Transverse colon (tissue), 4 donors: ENCODE data around the gene MTHFD1L. TPM values are rescaled to one million over a fixed set of nuclear protein-coding genes. Genes with fewer than 3 reads are reported as not detected.

Experiments
- DNase-seq: peaks from one replicate; pipeline ENCODE4 v3.0.0-alpha.2; 2019
- H3K27ac ChIP-seq, 4 donors: fragments of 200-600 bp; sonication (generic); 2 replicates each; pipeline ENCODE4 v1.5.1; 2016 to 2018; ENCODE audit warnings: inconsistent platforms in 4 of 4
- H3K27me3 ChIP-seq: fragments of 200-600 bp; sonication (generic); 2 replicates; pipeline ENCODE4 v1.5.1; 2017; ENCODE audit warnings: inconsistent platforms
- H3K36me3 ChIP-seq, 4 donors: fragments of 200-600 bp; sonication (generic); 2 replicates each; pipeline ENCODE4 v1.5.1; 2017 to 2019; ENCODE audit warnings: inconsistent platforms in 4 of 4
- H3K4me1 ChIP-seq, 4 donors: fragments of 200-600 bp; sonication (generic); 2 replicates each; pipeline ENCODE4 v1.5.1; 2017 to 2020; ENCODE audit warnings: inconsistent platforms in 4 of 4
- H3K4me3 ChIP-seq, 4 donors: fragments of 200-600 bp; sonication (generic); 1 replicate in 1 of 4; 2 replicates in 3 of 4; pipeline versions ENCODE4 v1.5.1 to v1.6.1; 2017 to 2019; ENCODE audit warnings: inconsistent platforms in 4 of 4
- H3K9me3 ChIP-seq, 2 donors: fragments of 200-600 bp; sonication (generic); 2 replicates each; pipeline ENCODE4 v1.5.1; 2017 to 2019; ENCODE audit warnings: inconsistent platforms in 2 of 2
- CTCF ChIP-seq, 5 experiments: fragments of 200-600 bp in 3 of 5; fragments of 450-650 bp in 2 of 5; sonication (generic) in 3 of 5; IDR thresholded peaks; 1 replicate in 2 of 5; 2 replicates in 3 of 5; pipeline ENCODE4 v1.5.1; 2016 to 2017; ENCODE audit warnings: antibody characterized with exemption in 5 of 5, inconsistent platforms in 3 of 5, mild to moderate bottlenecking in 2 of 5, moderate library complexity in 1 of 5
- EP300 ChIP-seq: sonication (generic); formaldehyde crosslinking; IDR thresholded peaks from one replicate; pipeline ENCODE4 v1.6.1; 2017; ENCODE audit warnings: antibody characterized with exemption, low read depth
- POLR2A ChIP-seq: fragments of 450-650 bp; IDR thresholded peaks from one replicate; pipeline ENCODE4 v1.6.1; 2016; ENCODE audit warnings: antibody characterized with exemption, mild to moderate bottlenecking, moderate library complexity
- POLR2AphosphoS5 ChIP-seq, 3 donors: sonication (generic); formaldehyde crosslinking; IDR thresholded peaks; one replicate each; pipeline ENCODE4 v1.6.1; 2016; ENCODE audit warnings: antibody characterized with exemption in 3 of 3
- WGBS, 2 donors: methylation state at CpG; one replicate each; pipeline ENCODE4 v1.1.5; 2018; ENCODE audit warnings: low coverage in 1 of 2; 5-methylcytosine and 5-hydroxymethylcytosine counted together
- in situ Hi-C, 4 donors: fragments of 200-750 bp; cut with MboI; loops; one replicate each; pipeline versions ENCODE4 v1.15.0 to v1.15.1; 2017; ENCODE audit warnings: low sequenced_read_pairs in 3 of 4, low pct_ligation_motif_present in 1 of 4, low pct_unique_long_range_greater_than_20kb in 1 of 4
- intact Hi-C: fragments of 100-400 bp; cut with DNase I; formaldehyde crosslinking; loops from one replicate; pipeline ENCODE4 v1.15.1; 2023; ENCODE audit warnings: low total_unique reads
- total RNA-seq, 4 donors: library from RNA; depleted of rRNA; stranded (reverse); fragments of >200 nt; gene quantifications; one replicate each; pipeline ENCODE4 v1.1.0, GENCODE V29; 2016

MTHFD1L gene
- total RNA-seq, 4 donors from 2014 or later, result 0.82 to 10.1 (median 5.4) TPM

- no peak for TF ChIP-seq POLR2A
- TF ChIP-seq EP300, result no peak
- TF ChIP-seq CTCF (IDR thresholded peaks at IDR 0.05), result no peak
- TF ChIP-seq POLR2AphosphoS5 (IDR thresholded peaks at IDR 0.05), result no peak
- WGBS, 2 donors, result 91 to 94% methylated on average over 4 to 12 of the region's 12 CpGs
Measured at GRCh38 chr6:151009576-151009975, 144.1 kb downstream of the MTHFD1L start.

GRCh38 chr6:151010071-151010470, 144.6 kb downstream of the MTHFD1L start:
- intact Hi-C loops (loop anchor here (10.0 kb wide), 1 partner anchor 235 kb away; no protein-coding TSS in a partner anchor), in situ Hi-C loops (loop anchor here (5.0 to 25.0 kb wide), 4 partner anchors 123 to 322 kb away; no protein-coding TSS in a partner anchor)
- Histone ChIP-seq H3K4me1 (peaks cover 0 to 7% (median 4%) of the 10 kb centered on the region in 4 donors), H3K27me3 (no peaks in the 10 kb centered on the region), H3K36me3 (no peaks in the 10 kb centered on the region), H3K4me3 (no peak overlapping the region), H3K9me3 (no peaks in the 10 kb centered on the region), H3K27ac (no peak overlapping the region)
- WGBS, 2 donors, result 73 to 77% methylated on average over 5 of the region's 5 CpGs
- no peak for TF ChIP-seq EP300
- TF ChIP-seq POLR2AphosphoS5 (IDR thresholded peaks at IDR 0.05), result no peak
- DNase-seq, result no peak

More at GRCh38 chr6:151009576-151009975, 144.1 kb downstream of the MTHFD1L start:
- no peaks in the 10 kb centered on the region for H3K27me3 ChIP-seq
- peaks cover 0 to 12% (median 6%) of the 10 kb centered on the region in 4 donors for H3K4me1 ChIP-seq
- in situ Hi-C loops (loop anchor here in 1 of 4 donors (25.0 kb wide), 1 partner anchor 122 kb away; no protein-coding TSS in a partner anchor), intact Hi-C loops (loop anchor here (10.0 kb wide), 1 partner anchor 105 kb away; no protein-coding TSS in a partner anchor)
- no peak overlapping the region for H3K4me3 ChIP-seq
- no peak for DNase-seq
- no peaks in the 10 kb centered on the region for H3K9me3 ChIP-seq
- no peak overlapping the region for H3K27ac ChIP-seq
- no peaks in the 10 kb centered on the region for H3K36me3 ChIP-seq

GRCh38 chr6:151012321-151013294, 147.1 kb downstream of the MTHFD1L start:
- no peaks in the 10 kb centered on the region for H3K36me3 ChIP-seq
- WGBS, 2 donors, result 91 to 100% methylated on average over 4 to 7 of the region's 7 CpGs
- intact Hi-C loops, result loop anchor here (10.0 kb wide), 1 partner anchor 232 kb away; no protein-coding TSS in a partner anchor
- no peak for DNase-seq
- no peaks in the 10 kb centered on the region for H3K9me3 ChIP-seq
- no peak overlapping the region for H3K4me3 ChIP-seq
- H3K27ac ChIP-seq, result no peak overlapping the region
- in situ Hi-C loops, result loop anchor here (5.0 to 25.0 kb wide), 4 partner anchors 125 to 320 kb away; no protein-coding TSS in a partner anchor
- peaks cover 0 to 5% (median 2%) of the 10 kb centered on the region in 4 donors for H3K4me1 ChIP-seq
- no peak for TF ChIP-seq POLR2A
- TF ChIP-seq EP300, result no peak
- no peak for TF ChIP-seq CTCF (IDR thresholded peaks at IDR 0.05)
- TF ChIP-seq POLR2AphosphoS5 (IDR thresholded peaks at IDR 0.05), result no peak
- no peaks in the 10 kb centered on the region for H3K27me3 ChIP-seq

GRCh38 chr6:151014404-151015100, 149.1 kb downstream of the MTHFD1L start:
- TF ChIP-seq CTCF (IDR thresholded peaks at IDR 0.05) (peak; percentile 96 to 99 (median 98)), EP300 (no peak)
- no peak overlapping the region for H3K4me3 ChIP-seq
- DNase-seq, result peak; percentile 78
- in situ Hi-C loops (loop anchor here (5.0 to 25.0 kb wide), 4 partner anchors 127 to 318 kb away; no protein-coding TSS in a partner anchor), intact Hi-C loops (loop anchor here (5.0 to 10.0 kb wide), 2 partner anchors 230 to 313 kb away; no protein-coding TSS in a partner anchor)
- no peaks in the 10 kb centered on the region for H3K9me3 ChIP-seq
- no peaks in the 10 kb centered on the region for H3K36me3 ChIP-seq
- H3K27ac ChIP-seq, result peak overlapping the region in 3 of 4 donors; percentile 4 to 45 (median 5)
- H3K27me3 ChIP-seq, result no peaks in the 10 kb centered on the region
- peaks cover 0 to 5% (median 2%) of the 10 kb centered on the region in 4 donors for H3K4me1 ChIP-seq
- 33 to 49% methylated on average over 3 to 6 of the region's 6 CpGs for WGBS, 2 donors
